ENCODE measurements around the gene FFAR4.

Gene FFAR4

DNA sequence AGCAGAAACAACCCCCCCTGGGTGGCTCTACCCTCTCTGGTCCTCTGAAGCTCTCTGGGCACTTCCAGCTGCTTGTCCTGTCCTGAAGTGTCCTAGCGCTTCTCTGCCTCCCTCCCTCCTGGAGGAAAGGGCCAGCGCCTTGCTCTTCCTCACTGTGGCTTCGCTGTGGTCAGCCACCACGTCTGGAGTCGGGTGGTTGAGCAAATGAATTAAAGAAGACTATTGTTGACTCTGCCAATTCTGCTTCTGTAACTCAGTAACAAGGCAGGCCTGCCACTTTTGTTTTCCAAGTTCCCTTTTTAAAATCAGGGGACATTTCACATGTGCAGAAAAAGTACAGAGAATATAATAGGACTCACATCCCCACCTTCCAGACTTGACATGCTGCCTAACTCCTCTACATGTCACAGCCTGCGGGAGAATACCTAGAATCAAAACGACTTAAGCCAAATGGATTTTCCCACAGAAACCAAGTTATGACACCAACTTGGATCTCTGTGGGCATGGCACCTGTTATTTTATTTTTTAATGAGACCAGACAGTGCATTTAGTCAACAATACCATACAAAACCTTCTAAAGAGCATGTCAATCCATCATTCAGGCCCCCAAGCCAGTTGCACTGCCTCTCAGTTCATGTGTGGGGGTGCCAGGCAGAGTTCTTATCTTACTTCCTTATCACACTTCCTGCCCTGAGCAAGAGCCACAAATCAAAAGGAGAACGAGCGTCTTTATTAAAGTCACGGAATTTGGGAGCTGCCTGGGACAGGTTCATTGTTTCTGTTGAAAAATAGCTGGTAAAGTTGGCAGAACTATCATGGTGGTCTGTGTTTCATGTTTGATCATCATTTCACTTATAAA, 6.8 kb downstream of the FFAR4 start:
- no peak for DNase-seq

DNA sequence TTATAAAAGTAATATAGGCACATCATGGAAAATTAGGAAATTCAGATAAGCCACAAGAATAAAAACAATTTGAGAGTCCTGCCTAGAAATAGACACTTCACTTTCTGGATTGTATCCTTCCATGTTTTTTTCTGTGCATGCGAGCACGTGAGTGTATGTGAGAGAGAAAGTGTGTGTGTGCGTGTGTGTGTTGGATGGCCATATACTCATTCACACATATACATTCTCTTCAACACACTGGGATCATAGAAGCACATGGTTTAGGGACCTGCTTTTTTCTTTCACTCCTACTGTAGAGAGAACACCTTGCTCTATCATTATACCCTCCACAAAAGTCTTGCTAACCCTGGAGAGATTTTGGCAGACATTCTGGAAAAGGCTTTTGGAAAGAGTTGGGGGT, 7.5 kb downstream of the FFAR4 start:
- no peak for DNase-seq

DNA sequence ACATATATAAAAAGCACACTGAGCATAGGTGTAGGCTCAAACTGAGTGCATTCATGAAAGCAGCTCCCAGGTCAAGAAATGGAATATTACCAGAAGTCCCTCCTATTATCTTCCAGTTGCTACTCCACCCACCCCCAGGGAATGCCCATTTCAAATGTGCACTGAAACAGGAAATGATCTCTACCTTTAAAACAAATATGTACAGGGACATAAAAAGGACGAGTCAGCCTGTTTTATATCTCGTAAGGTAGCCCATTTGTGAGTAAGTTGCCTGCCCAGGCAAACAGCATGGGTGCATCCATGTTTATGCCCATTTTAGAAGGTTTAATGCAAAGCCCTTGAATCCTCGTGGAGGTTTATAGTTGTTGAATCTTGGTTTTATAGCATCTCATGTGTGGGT, 10.4 kb downstream of the FFAR4 start:
- no peak for DNase-seq

GRCh38 chr10:93577565-93577964, 11.1 kb downstream of the FFAR4 start:
- no peak for DNase-seq

GRCh38 chr10:93579089-93579488, 12.6 kb downstream of the FFAR4 start:
- no peak for DNase-seq

GRCh38 chr10:93579985-93580711, 13.7 kb downstream of the FFAR4 start:
- no peak for DNase-seq

DNA sequence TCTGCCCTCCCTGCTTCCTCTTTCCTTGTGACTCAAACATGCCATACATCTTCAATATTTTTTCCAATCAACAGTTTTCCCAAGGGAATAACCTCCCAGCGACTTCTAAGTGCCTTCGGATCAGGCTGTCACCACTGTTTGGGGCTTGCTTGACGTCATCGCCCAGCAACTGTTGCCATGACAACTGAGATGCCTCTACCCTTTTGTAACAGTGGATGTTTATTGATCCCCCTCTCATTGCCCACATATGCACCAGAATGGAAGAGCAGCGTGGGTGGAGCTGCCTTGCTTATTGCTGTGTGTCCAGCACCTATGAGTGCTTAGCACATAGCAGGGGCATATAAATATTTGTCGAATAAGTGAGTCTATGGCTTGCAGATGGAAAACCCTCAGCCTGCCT, 14.4 kb downstream of the FFAR4 start:
- no peak for DNase-seq

GRCh38 chr10:93584445-93584844, 18.0 kb downstream of the FFAR4 start:
- DNase-seq = no peak

DNA sequence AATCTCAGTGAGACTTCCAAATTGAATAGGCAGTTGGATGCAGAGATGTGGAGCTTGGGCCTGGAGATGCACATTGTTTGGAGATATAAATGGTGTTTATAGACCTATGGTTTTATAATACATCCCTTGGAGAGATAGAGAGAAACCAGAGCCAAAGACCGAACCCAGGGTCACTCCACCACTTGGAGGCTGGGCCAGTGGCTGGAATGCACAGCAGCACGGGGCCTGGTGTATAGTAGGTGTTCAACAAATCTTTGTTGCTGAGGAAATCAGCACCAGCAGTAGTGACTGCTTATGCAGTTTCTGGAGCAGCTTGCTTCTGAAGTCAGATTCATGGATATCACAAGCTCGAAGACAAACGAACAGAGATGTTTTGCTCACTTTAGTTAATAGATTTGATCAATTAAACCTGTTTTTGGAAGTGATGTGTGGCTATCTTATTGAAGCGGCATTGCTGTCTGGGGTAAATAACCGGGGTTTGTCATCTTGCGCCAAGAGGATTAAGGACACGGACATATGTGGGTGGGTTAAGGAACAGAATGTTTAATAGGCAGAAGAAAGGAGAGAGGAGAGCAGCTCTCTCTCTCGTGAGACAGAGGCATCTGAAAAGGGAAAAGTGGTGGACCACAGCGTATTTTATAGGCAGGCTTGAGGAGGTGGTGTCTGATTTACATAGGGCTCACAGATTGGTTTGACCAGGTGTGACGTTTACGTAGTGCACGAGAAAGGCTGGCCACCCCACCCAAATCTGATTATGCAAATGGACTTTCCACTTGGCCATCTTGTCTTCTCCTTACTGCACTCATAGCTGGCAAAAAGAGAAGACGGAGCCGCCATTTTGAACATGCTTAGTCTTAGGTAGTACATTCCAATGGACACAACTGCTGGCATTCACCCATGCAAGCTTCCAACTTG, 23.4 kb downstream of the FFAR4 start:
- no peak for DNase-seq

DNA sequence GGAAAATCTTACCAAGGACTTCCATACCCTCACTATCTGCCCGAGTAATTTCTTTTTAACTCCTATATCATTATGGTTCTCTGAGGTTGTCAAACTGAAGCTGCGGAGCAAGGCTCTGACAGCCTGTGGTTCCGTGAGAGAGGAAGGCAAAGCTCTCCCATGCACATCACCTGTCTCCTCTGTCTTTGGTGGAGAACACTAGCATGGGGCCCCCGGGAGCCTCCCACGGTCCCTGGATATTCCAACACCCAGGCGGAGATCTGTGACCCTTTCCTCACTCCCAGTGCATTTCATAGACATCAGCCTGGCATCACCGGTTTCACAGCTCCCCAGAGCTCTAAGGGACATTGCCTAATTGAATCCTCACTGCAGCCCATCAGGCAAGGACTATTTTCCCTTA, 24.2 kb downstream of the FFAR4 start:
- DNase-seq = no peak

GRCh38 chr10:93591065-93591808, 24.8 kb downstream of the FFAR4 start:
- DNase-seq = no peak

DNA sequence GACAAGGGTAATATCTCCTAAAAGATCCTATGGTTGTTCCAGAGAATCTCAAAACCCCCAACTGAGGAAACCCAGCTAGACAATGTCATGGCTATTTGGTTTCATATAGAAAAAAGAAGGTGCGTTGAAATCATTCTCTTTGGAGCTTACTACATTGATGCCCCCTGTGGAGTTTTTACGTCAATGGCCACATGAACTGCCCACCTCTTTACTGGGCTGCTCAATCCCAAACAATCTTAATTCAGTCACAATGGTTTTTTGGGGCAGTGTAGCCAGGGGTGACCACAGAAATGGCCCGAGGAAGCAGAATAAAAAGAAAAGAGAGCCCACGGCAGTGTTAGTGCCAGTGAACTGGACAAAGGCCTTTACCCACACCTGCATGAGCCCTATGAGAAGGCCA, 26.8 kb downstream of the FFAR4 start:
- no peak for DNase-seq

- no peak for DNase-seq
Measured at GRCh38 chr10:93593749-93594148, 27.3 kb downstream of the FFAR4 start.

- DNase-seq = no peak
Measured at GRCh38 chr10:93594518-93594917, 28.1 kb downstream of the FFAR4 start.

DNA sequence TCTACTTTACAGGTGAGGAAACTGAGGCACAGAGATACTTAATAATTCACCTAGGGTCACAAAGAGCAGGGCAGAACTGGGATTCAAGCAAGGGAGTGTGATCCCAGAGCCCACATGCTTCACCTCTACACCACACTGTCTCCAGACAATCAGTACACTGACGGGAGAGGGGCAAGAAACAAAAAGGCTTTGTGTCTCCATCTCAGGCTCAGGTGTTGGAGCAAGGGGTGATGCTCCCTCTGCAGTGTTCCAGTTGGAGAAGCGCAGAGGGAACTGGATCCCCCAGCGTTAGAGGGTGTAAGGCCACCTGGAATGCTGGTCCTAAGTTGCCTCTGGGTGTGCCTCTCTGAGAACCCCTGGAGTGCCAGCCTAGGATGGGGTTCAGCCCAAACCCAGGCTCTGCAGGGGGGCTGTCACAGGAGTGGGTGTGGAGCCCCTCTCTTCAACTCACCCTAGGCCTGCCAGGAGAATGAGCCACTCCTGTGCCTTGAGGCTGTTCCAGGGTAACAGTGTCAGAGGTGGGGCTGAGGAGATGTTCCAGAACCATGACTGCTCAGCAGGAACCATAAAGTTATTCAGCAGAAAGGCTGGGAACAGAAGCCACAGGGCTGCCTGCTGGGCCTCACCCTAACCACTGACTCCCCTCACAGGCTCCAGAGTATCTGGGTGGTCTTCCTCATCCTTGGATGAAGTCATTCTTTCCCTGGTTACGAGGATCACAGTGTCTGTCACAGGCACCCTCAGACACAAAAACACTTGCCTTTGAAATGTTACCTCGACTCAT, 29.1 kb downstream of the FFAR4 start:
- DNase-seq = no peak

DNA sequence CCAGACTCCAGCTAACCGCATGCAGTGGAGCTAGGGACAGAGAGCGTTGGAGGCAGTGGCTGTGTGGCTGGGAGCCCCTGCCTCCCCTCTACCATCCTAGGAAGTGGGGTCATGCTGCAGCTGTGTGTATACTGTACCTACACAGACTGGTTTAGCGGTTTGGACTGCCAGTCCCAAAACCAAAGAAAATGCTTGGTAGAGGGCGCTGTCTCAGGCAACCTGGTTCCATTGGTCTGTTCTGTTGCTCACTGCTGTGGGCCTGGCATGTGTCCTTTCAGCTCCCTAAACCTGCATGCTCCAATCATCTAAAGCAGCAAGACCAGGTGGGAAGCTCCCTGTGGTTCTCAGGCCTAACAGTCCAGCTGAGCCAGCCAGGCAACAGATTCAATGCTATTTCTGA, 30.1 kb downstream of the FFAR4 start:
- DNase-seq = no peak

GRCh38 chr10:93597075-93597599, 30.7 kb downstream of the FFAR4 start:
- no peak for DNase-seq

GRCh38 chr10:93598157-93598556, 31.7 kb downstream of the FFAR4 start:
- no peak for DNase-seq

- no peak for DNase-seq
Measured at GRCh38 chr10:93599335-93599734, 32.9 kb downstream of the FFAR4 start.

GRCh38 chr10:93599778-93600177, 33.3 kb downstream of the FFAR4 start:
- no peak for DNase-seq

DNA sequence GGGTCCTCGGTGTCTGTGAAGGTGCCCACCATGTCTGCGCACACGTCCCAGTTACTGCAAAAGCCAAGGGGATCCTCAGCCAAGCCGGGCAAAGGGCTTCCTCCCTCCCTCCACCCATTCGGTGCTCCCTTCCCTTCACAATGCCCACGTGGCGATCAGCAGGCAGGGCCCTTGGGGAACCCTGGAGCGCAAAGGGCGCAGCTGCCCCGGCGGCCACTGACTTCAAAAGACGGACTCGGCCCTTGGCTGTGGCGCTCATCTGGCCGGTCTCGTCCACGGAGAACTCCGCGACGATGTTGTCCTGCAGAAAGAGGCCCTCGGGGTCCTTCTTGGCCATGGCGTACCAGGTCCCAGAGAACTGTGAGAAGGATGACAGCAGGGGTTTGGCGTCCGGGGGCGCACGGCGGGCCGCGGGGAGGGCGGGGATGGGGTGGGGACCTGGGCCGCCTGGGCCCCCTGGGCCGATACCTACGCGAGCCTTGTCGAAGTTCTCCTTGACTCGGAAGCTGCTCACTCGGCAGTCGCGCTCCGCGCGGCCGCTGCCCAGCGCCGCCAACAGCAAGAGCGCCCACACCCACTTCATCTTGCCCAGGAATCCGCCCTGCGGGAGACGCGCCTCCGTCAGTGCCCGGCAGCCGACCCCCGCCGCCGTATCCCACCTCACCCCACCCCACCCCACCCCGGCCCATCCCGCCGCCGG, 34.1 kb downstream of the FFAR4 start:
- DNase-seq = no peak

Data from NK-92 treated with Interleukin-12 subunit alpha and Interleukin-12 subunit beta, amount 100 ng/mL, for 24 hours (cell line).